ENCODE measurements around the gene MGMT.

MGMT gene

DNA sequence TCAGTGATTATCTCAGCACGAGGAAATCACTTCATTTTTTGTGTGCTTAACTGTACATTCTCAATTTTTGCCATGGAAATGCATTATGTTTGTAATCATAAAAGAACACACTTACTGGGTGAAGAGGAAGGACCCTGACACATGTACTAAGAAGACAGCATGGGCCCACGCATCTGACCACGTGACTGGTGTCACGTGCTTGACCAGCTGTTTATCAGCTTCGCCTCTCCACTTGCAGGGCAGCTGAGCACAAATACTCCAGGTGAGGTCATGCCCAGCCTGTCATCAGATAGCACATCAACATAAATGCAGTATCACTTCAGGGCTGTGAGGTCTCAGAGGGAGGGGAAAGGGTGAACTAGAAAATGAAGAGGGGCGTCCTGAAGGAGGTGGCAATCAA is 317.2 kb downstream of the MGMT start:
- DNase-seq, result no peak

DNA sequence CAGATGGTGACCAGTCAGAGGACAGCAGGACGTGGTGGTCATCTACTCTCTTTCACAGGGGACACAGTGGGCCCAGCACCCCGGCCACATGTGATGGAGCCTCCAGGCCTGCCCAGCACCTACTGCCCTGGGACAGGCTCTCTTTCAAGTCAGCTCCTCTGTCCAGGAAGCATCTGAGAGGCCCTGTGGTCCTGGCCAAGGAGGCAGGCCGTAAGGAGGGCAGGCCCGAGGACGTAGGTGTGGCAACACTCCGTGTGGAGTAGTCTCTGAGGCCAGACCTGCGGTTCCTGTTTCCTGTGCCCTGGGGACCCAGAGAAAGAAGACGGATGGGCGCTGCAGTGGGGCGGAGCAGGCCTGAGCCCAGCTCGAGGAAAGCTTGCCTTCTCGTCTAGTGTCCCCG is 317.9 kb downstream of the MGMT start:
- no peak for DNase-seq

DNA sequence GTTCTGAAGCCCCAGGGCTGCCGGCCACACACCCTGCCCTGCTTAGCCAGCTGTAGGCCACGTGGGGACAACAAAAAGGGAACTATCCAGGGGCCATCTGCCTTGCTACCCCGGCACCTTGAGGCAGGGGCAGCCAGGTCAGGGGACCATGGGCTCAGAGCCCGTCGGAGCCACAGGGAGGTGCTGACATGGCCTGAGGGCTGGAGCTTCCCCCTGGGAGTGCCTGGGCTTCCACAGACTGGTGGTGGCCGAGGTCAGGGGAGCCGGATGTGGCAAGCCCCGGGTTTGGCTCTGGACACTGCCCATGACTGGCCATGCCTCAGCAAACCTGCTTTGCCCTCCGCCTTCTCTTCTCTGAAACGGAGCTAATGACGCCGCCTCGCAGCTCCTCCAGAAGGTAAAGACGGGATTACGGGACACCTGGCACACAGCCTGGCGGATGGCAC is 318.5 kb downstream of the MGMT start:
- no peak for DNase-seq

DNA sequence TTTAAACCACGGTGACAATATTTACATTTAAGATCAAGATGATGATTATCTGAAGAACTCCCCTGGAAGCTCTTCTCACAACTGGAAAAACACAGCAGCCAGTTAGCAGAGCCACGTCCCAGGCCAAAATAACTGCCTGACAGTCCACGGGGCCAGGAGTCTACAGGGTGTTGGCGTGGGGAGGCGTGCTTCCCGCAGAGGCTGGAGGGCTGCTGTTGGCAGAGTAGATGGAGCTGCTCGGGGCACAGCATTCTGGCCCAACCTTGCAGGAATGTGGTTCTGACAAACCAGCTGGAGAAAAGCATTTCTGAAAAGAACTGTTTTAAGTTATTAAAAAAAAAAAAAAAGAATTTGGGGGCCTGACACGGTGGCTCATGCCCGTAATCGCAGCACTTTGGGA is 319.2 kb downstream of the MGMT start:
- DNase-seq, result no peak

DNA sequence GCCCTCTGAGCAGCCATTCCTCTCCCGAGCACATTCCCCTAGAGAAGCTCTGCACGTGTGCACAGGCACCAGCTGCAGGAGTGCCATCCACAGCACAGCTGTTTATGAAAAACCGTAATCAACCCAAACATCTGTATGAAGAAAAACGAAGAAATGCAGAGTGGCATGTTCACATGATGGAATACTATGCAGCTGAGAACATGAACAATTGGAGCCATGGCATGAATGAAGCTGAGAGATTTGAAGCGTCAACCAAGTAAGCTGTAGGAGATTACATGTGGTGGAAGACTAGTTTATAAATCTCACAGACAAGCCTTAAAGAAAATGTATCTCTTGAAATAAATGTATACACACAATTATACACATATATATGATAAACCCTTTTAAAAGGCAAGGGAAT is 320.5 kb downstream of the MGMT start:
- DNase-seq, result no peak

DNA sequence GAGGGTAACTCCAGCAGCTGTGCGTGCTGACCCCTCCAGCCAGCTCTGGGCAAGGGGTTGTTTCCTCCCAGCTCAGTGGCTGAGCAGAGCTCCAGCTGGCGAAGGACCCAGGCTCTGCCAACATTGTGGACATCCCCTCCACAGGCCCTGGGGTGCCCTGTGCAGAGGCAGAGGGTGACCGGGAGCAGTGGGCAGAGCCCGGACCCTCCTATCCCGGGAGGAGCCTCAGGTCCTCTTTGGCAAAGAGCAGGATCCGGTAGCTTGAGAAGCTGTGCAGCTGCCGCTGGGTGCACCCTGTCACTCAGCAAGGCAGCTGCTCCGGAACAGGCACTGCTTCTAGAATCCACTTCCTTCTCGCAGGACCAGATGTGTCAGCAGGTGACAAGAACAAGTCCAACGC is 321.2 kb downstream of the MGMT start:
- DNase-seq, result no peak

DNA sequence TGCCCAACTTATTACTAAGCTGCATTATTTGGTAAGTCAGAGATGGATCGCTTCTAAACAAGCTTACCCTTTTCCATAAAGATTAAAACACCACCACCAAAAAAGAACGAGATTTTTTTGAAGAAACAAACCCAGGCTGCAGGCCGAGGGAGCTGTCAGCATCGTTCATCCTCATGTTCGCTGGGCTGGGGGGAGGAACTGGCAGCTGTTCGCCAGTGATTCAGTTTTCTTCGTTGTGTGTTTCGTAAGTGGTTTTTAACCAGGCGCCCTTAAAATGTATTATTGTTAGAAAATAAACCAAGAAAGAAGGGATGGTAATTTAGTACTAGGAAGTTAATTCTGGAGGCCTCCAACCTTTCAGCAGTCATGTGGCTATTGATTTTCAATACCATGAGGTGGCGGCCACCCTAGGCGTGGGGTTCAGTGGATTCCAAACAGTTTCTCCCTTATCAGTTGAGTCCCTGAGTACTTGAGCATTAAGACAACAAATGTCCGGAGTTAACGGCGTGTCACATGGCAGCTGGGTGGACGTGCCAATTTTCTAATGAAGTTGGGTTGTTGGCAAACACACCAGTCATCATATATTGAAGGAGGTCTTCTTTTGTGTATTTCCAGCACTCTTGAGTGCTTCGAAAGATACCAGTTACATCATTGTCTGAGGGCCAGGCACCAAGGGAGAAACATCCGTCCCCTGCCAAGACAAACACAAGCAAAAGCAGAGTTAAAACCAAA is 323.8 kb downstream of the MGMT start:
- no peak for DNase-seq

DNA sequence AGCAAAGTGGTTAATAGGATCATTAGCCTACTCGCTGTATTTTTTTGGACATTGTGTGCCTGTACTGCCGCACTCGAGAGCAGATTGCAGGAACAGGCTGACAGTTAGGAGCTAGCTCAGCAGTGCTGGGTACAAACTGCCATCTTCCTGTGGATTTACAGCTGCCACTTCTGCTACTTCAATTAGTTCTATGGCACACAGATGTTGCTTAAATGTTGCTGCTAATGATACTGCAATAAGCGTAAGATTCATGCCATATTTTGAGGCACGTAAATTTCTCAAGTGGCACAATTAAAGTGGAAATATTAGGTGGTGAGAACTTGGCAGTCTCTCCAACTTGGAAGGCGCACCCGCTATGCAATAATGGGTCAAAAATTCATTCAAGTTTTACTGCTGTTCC is 325.1 kb downstream of the MGMT start:
- DNase-seq, result no peak

DNA sequence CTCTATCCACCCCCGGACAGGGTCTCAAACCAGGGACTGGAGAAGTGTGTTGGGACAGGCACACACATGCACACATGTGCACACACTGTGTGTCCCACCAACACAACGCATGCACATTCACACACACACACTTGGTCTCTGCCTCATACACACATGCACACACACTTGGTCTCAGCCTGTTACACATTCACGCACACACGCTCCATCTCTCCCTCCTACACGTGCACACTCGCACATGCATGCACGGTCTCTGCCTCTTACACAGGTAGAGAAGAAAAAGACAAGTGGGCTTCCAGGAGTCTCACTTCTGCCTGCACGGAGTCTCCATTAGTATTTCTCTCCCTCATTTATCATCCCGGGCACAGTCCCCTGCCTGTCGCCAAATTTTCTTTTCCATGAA is 325.8 kb downstream of the MGMT start:
- DNase-seq, result no peak

DNA sequence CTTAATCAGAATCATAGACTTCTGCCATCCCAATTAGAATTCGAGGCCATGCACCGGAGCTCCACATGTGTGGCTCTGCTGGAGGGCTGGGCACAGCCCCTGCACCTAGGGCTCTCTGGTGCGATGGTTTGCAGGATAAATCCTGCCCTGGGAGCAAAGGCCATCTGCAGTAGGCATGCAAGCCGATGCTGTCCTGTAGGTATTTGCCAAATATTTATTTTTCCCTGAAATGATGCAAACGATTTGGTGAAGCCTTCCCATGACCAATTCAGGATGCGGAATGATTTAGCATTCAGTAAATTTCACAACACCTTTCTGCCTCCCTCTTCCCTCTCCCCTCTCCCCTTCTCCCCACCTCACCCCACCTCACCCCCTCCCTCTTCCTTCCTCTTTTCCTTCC is 326.4 kb downstream of the MGMT start:
- no peak for DNase-seq

DNA sequence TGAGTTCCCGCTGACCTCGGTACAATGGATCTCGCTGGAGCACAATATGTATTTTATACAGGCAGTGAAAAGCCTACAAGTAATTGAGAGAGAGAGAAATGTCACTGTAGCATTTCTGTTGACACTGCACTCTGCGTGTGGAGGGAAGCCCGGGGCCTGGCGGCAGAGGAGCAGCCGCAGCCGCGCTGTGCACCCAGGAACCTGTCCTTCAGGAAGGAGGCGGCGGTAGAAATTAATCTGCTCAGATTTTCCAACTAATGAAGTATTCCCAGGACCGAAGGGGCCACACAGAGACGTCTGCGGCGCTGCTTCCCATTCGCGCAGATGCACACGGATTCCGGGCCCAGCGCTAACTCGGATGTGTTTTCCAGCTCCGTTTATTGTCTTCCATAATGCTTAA is 327.0 kb downstream of the MGMT start:
- DNase-seq, result no peak

DNA sequence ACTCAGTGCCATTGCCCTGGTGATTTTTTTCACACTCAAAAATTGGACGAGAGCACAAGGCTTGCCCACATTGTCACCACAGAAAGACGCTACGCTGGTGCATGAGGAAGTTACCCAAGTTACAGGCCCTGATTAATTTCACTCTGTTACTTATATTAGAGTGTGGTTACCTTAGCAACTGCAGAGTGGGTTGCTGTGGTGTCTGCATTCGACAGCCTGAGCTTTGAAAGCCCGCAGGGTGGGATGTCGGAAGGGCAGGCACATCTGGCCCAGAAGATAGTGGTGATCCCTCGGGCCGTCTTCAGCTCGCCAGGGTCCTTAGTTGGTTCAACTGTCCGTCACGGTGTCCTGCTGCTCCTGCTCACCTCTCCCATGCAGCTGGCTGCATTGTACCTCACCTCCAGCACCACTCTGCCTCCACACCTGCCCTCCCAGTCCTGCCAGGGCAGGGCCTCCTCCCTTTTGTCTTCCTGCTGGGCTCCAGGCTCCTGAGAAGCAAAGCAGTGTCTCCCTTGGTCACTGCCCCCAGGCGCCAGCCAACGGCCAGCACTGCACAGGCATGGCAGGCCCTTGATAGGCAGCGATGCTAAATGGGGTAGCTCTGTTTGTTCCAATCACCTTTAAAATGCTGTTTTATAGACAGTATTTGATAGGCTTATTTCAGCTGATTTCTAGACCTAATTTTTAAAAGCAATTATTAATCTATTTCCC is 329.8 kb downstream of the MGMT start:
- DNase-seq, result no peak

DNA sequence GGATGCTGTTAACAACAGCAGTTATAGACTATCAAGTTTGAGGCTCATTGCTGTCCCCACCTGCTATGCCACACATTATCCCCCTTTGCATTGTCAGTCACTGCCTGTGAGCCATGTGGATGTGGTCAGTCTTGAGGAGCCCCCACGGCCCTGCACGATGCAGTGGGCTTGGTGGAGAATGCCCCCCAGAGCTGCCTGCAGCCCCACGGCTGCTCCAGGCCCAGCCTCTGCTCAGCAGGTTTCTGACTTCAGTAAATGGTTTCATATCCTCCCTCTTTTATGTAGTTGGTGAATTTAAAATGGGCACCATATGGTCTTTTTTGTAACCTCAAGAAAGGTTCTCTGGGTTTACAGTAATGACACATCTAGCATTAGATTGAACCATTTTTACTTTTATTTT is 332.9 kb downstream of the MGMT start:
- DNase-seq, result no peak

DNA sequence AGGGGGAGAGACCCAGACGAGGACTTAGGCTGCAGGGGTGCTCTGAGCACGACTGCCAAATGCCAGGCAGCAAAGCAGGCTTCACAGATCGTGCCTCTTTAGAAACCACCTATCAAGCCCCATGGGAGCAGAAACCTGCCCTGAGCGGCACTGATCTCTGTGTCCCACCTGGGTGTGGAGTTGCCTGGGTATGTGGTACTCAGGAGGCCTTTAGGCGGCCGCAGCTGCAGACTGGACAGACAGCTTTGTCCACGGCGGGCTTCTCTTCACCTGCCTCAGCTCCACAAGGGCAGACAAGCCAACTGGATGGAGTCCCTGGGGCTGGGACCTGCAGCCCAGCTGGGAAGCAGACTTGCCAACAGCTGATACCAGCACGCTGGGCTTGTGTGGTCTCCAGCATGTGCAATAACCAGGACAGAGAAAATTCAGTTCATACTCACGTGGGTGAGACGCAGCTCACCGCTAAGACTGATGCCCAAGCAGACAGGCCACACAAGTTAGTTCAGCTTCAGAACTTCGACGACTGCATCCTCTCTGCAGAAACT is 333.8 kb downstream of the MGMT start:
- DNase-seq, result no peak

DNA sequence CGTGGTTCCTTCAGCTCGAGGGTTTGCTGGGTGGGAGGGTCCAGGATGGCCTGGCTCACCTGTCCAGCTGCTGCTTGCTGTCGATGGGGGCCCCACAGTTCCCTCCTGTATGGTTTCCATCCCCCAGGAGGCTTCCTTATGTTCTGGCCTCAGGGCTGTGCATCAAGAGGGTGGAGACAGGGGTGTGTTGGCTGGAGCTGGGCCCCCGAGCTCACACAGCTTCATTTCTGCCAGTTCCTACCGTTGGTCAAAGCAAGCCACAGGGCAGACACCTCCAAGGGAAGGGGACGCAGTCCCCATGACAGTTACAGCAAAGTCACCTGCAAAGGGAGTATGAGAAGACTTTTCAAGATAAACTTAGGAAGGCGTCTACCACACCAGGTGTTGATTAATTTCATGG is 340.2 kb downstream of the MGMT start:
- no peak for DNase-seq

DNA sequence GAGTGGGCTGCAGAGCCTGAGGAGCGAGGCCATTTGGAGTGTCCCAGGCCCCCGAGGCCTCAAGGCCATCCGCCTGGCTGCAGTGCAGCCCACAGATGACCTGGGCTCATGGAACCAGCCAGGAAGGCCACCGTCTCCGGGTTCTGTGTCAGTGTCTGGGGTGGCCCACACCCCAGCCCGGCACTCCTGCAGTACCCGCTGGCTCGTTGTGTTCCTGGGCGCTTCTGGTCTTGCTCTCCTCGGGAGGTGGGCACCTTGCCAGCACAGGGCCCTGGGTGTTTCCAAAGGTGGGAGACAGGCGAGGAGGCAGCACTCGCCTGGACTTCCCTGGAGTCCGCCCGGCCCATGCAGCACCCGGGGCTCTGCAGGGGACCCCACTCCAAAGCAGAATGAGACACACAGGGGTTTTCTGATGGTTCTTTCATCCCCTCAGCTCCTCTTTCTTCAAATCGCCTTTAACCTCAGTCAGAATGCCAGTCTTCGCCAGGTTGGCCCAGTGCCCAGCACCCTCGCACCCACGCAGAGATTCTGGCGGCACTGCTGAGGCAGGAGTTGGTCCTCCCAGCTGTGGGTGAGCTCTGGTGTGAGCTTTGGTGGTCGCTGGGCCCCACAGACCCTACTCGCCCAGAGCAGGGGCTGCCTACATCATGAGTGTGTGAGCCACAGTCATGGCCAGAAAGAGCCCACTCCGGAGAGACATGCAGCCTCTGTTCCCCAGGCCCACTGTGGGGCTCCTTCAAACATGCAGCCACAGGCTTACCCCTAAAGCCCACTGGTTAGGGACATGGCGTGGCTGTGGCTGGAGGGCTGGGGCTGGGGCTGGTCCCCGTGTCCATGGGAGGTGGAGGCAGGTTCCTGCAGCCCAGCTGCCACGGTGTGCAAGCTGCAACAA is 341.3 kb downstream of the MGMT start:
- no peak for DNase-seq

DNA sequence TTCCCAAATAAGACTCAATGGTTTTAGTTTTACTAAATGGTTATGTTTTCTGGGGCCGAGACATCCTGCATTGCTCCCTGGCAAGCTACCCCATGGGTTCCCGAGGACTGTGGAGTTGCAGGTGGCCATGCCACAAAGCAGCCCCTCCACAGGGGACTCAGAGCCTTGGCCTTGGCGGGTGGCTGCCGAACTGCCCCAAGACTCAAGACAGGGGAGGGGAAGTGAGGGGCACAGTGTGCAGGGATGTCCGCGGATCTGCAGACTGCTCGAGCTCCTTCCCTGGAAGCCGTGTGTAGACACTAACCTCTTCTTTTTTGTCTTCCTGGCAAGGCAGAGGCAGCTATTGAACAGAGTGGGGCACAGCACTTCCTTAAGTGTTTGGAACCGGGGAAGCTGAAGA is 342.4 kb downstream of the MGMT start:
- no peak for DNase-seq

DNA sequence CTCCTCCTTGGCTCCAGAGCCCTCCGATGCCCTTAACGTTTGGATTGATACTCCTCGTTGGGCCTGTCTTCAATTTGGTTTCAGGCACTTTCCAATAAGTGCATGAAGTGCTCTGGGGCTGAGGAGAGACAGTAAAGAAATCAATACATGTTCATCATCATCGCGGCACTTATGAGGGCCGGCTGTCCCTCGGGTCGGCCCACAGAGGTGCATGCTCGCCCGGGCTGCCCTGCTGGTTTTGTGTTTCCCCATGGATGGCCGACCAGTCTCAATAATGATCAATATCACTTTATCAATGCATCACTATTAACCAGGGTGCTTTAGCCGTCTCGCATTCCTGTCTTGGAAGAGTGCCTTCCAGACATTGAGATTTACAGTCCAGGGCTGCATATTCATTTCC is 342.8 kb downstream of the MGMT start:
- no peak for DNase-seq

DNA sequence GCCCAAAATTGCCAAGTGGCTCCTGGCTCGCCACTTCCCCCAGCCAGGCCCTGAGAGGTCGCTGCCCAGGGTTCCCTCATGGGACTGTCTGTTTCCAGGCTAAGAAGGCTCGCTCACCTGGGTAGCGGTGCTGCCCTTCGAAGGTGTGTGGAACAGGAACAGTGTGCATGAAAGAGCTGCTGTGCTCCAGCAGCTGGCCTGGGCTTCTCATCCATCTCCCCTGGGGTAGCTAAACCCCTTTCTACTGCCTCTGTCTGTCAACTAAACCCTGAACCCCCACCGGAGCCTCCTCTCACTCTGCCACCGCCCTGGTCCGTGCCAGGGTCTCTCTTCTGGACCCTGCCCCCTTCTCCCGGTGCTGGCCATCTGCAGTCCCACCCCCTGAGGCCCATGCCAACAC is 344.2 kb downstream of the MGMT start:
- no peak for DNase-seq

DNA sequence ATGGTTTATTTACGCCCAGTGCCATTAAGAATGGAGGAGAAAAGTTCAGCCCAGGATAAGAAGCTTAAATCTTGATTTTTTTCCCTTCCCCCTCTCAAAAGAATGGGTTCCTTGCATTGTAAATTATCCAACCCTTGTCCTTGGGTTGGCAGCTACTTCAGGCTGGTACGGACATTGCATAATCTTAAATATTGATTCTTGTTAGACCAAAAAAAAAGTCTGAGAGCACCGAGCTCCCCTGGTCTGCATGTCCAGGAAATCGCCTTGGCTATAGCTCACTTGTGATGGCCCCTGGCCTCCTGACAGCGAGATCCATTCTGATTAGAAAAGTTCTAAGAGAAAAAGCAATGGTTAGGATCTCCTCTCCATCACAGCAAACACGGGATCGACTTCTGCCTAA is 345.4 kb downstream of the MGMT start:
- no peak for DNase-seq

DNA sequence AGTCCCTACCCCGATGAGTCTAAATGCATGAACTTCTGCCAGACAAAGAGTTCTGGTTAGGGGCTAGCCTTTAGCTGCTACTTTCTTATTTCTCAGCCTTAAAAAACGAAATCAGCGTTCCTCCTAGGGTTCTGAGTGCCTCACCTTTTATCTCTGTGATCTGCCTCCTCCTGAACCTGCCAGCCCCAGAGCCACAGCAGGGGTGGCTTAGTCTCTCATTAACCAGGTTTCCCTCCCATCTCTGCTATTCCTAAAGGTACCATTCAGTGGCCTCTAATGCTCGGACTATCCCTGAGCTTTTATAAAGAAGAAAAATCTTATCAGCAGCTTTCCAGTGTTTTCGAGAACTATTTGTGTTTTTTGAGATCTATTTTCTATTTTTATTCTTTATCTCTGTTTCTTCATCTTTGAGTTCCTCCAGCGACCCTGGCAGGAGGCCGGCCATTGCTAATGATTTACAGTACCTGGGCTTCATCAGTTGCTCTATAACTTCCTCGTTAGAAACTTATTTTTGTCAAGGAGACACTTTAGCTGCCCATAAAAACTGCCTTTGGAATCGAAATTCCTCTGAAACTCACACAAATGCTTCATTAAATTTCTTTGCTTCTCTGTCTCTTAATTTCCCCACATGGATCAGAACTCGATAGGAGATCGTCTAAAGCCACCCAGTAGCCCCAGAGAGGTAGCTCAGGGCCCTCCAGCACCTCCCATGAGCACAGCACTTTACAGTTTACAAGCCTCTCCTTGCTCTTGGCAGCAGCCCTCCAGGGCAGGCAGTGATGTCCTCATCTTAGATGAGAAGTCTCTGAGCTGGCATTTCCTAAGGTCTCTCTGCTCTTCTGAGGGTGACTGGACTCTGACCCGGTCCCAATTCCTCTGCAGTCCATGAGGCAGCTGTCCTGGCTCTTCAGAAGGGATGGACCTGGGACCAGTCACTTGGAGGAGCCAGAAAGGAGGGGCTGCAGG is 347.9 kb downstream of the MGMT start:
- DNase-seq, result no peak

All from NCI-H1048 (cell line).